ENCODE data around the gene AP4M1.

GRCh38 chr7:100085515-100085914 is 15.9 kb upstream of the AP4M1 start:
- TF ChIP-seq CTCF (conservative IDR thresholded peaks at IDR 0.05 in 1 of 2, IDR thresholded peaks at IDR 0.05 in 1 of 2; ENCODE audit: low read depth in 1 of 2, low read length in 2 of 2) (no peak), EZH2 (IDR thresholded peaks at IDR 0.05; ENCODE audit: low read length, missing control alignments) (no peak)

Data from fibroblast of lung (primary cell).